ENCODE results near the gene AZU1.

GRCh38 chr19:855142-855541 lies 27.5 kb downstream of the AZU1 start:
- TF ChIP-seq PAX5 (IDR thresholded peaks at IDR 0.05; ENCODE audit: insufficient read depth, low read length, severe bottlenecking) (no peak), POLR2A (IDR thresholded peaks at IDR 0.05; ENCODE audit: low read depth, low read length) (no peak), POLR2AphosphoS5 (IDR thresholded peaks at IDR 0.05; ENCODE audit: low read depth, low read length) (no peak), TAF1 (IDR thresholded peaks at IDR 0.05; ENCODE audit: low read depth, low read length) (no peak)
